HG02884 (cell line): Measurements from ENCODE around the gene BTBD18.

Experiments
- ATAC-seq: cut with Tn5 transposase; IDR thresholded peaks from one replicate; pipeline ENCODE4 v1.9.1; 2021; ENCODE audit warnings: mild to moderate bottlenecking, moderate library complexity; ENCODE audit not compliant: unreplicated experiment

BTBD18 gene

DNA sequence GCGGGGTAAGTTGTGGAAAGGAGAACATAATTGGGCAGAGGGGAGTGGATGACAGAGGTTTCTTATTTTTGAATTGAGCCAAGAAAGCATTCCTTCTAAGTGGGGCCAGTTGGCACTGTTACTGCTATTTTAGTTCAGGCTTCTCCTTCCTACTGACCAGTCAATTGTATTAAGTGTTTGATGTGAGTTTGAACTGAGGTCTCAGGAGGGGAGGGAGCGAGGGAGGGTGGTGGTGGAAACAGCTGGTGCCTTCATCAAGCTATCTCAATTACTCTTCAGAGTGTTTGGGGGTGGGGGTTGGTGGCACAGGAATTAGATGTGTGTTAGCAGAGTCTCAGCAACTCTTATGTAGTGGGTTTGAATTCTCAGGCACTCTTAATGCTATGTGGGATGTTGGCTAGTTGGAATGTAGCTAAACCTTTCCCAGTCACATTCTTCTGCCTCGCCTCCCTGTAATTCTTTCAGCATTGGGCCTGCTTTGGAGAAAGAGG is 24.5 kb upstream of the BTBD18 start:
- no peak for ATAC-seq

DNA sequence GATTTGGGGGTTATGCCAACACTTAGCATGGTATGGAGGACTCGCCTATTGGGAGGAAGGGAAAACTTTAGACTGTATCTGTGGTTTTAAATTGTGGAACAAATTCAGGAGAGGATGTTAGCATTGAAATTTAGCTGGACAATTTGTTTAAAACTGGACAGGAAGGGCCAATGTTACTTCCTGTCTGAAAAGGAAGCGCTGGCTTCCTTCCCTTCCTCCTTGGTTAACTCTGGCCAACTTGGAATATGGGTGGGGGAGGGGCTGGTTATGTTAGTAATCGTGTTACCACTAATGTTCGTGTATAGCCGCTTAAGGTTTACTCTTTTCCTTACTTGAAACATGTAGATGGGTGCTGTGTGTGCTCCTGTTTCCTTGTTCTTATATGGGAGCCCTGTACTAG is 23.9 kb upstream of the BTBD18 start:
- ATAC-seq = no peak

DNA sequence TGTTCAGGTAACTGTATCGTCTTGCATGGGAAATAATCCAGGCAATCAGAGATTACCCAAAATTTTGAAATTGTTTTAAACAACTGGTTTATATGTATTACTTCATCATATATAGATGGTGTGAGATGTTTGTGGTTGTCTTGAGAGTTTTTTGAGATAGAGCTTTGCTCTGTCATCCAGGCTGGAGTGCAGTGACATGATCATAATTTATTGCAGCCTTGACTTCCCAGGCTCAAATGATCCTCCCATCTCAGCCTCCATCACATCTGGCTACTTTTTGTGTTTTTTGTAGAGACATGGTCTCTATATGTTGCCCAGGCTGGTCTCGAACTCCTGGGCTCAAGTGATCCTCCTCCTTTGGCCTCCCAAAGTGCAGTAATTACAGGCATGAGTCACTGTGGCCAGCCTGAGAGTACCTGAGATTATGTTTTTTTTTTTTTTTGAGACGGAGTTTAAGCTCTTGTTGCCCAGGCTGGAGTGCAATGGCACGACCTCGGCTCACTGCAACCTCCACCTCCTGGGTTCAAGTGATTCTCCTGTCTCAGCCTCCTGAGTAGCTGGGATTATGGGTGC is 21.5 kb upstream of the BTBD18 start:
- ATAC-seq = no peak

DNA sequence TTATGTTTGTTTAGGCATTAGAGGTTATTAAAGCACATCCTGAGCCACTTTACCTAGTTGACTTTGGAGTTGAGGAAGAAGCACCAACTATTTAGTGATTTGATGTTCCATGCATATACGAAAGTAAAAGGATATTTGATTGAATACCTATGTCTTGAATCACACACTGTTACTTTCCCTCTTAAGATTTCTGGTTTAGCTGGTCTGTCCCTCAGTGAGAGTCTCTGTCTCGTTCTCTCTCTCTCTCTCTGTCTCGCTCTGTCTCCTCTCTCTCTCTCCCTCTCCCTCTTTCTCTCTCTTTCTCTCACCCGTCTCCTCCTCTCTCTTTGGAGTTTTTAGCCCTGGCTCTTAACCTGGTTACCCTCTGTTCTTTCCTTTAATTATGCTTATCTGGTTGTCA is 20.9 kb upstream of the BTBD18 start:
- ATAC-seq = no peak

DNA sequence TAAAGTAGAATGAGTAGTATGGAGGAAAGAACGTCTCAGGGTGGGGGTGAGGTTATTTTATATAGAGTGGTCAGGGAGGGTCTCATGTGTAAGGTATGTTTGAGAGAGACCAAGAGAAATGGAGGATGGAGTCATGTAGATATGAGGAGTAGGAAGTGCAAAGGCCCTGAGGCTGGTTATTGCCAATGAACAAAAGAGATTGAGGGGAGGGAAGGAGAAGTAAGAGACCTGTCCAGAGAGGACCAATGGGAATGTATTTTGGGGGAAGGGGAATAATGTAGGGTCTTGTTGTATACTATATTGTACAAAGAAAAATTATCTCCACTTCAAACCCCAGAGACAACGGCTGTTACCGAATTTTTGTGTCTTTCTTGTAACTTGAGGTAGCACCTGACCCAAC is 19.7 kb upstream of the BTBD18 start:
- ATAC-seq = no peak

DNA sequence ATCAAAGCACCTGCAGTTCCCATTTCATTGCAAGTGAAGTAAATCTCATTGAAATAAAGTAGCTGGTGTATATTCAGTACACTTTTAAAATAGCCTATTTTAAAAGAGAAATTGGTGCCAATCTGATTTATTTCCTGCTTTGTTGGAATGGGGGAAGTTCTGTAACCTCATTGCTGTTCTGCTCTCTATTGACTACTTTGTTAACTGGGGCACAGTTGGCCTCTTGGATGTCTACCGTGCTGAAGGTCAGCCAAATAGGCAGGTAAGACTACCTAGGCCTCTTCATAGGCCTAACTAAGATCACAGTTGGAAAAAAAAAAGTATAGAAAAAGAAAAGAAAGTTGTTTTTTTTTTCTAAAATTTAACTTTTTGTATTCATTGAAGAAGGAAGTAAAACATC is 19.2 kb upstream of the BTBD18 start:
- ATAC-seq = no peak

DNA sequence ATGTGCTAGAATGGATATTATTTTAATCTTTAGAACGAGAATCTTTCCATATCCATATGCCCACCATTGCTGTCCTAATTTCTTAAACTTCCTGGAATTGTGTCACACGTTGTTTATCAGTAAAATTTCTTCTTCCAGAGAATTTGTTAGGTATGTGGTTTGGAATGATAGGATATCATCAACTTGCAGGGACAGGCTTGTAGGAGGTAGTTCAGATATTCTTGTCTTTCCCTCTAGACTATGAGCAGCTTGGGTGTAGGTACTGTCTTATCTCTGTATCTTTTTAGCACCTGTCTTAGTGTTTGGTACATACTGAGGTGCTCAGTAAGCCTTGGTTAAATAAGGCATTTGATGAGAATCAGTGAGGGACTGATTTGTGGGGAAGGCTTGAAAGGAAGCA is 13.4 kb upstream of the BTBD18 start:
- no peak for ATAC-seq

DNA sequence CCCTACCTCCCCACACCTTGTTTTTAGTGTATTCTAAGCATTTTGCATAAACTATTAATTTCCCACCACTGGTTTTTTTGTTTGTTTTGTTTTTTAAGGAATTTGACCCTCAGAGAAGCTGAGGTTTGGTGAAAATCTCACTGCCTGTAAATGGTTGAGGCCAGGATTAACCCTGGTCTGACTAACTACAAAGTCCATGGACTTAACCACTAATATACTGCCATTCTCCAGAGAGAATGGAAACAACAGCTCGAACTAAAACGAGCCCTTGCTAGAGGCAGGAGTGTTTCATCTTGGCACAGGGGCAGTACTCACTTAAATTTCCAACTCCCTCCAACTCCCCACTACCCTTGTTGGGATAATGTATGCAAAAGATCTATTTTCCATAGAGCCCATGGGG is 12.9 kb upstream of the BTBD18 start:
- ATAC-seq = no peak

DNA sequence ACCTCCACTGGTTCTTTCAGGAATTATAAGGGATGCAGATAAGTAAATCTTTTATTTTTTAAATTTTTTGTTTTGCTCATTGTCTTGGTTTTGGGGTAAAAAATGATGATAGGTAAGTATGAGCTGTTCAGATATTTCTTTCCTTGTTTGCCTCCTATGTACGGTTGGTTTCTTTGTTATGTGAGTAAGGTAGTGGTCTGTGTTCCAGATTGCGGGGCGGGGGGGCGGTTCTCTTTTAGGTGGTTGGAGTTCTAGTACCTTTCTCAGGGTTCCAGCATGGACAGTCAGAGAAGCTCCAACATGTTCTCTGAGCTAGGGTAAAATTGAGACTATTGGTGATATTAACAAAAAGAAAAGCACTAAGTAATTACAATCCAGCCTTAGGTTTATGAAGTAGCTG is 12.4 kb upstream of the BTBD18 start:
- no peak for ATAC-seq

DNA sequence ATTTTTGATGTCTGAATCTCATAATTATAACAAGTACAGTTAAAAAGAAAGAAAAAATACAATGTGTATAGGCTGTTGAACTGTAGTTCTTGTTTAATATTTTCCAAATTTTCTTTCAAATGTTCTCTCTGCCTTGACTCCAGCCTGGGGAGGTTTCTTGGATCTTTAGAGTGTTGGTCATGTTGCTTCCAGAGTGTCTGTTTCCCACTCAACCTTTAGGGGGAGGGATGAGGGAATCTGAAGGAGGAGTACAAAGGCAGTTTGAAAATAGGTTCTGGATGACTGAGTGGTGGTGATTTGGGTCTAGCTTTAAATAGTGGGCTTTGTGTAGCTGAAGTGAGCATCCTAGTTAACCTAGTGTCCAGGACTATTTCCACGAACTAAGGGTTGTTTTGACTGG is 11.9 kb upstream of the BTBD18 start:
- no peak for ATAC-seq

DNA sequence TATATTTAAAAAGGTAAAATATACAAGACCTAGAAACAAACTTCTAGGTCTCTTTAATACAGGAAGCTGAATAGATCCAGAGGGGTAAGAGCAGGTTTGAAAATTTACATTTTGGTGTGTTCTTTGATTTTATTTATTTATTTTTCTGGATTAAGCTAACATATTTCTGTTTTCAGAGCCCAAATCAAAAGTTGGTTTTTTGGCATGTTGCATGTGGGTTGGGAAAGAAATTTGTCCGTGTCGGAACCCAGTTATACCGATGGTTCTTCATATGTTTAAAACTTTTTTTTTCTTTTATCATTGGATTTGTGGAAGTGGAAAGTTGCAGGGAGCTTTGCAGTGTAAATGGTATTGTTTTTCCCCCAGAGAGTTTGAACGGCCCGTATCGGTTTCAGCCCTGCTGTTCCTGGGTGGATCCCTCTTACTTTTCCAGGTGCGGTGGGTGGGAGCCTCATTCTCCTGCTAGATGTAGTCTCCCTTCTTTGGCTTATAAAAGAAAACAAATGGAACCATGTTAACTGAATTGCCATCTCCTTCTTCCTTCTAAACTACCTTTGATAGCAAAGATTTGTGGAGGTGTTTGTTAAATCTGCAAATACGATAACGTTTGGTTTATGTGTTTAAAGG is 10.7 kb upstream of the BTBD18 start:
- ATAC-seq = no peak

DNA sequence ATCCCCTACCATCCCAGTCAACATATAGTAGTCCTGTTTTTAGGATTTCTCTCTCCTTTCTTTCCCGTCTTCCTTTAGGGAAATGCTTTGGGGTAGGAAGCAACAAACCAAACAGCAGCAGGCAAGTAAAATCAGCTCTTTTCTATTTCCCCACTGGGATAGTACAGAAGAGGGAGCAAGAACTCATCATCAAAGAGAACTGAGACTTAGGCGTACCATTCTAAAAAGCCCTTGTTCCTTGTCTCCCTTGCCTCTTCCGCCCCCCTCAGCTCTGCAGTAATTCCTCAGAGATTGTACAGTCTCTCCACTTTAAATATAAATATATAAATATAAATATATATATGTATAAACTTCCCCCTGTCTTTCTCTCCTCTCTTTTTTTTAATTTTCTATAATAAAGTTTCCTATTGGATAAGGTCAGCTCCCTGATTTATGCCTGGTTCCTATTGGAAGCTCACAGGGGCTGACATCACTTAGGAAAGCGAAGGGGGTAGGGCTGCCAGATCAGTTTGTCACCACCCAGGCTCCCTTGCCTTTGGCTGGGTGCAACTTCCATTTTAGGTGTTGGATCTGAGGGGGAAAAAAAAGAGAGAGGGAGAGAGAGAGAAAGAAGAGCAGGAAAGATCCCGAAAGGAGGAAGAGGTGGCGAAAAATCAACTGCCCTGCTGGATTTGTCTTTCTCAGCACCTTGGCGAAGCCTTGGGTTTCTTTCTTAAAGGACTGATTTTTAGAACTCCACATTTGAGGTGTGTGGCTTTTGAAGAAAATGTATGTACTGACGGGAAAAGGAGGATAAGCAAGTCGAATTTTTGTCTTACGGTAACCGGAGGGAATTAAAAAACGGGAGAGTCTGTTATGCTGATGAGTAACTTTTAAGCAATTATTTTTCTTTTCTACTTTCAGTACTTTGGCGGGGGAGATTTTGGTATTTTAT is 9.9 kb upstream of the BTBD18 start, which contains the start of gene CTNND1:
TSS of gene CTNND1 (plus strand) at position 502 of the 934 bp plus-strand sequence. CDS start 29,677 bp downstream, outside the sequence.
- ATAC-seq = peak; percentile 93

DNA sequence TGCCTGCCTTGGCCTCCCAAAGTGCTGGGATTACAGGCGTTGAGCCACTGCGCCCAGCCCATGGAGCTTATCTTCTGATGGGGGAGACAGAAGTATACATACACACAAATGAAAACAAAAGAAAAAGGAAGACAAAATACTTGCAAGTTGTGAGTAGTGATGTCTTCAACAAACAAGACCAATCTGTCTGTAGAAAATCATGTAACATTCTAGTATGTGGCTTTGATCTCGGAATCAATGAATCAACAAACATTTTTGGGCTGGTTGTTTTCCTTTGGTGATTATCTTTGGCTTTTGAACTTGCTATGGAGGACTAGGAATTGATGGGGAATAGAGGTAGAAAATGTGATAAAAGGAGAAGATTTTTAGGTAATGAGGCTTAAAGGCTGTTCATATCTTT is 6.6 kb upstream of the BTBD18 start:
- ATAC-seq = no peak

DNA sequence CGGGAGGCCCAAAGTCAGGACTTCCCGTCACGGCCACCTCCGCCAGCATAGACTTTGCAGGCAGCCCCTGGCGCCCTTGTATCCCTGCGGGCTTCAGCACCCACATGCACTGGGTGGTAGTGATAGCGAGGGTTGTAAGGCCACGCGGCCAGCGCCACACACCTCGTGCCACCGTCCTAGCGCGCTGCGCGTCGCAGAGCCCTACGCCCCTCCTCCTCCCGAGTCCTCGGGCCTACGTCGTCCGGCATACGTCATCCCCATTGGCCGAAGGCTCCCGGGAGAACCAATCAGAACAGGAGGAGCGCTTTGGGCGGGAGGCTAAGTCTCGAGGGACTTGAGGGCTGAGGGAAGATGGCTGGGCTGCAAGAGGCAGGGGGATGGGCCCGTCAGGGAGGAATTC is 1.3 kb upstream of the BTBD18 start:
- no peak for ATAC-seq

DNA sequence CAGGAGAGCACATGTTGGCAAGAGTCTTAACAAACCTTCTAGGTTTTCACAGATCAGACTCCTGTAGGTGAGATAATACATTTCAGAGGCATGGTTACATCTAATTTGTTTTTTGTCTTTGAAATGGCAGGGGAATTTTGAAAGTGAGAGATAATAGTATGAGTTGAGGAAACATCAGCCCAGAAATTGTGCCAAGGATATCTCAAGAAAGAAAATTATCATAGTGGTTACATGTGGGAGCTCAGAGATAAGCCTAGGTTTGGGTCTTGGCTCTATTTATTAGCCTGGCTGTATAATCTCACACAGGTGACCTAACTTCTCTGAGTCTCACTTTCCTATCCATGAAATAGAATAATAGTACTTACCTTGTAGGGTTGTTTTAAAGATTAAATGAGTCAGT is 443 bp downstream of the BTBD18 start:
- no peak for ATAC-seq

DNA sequence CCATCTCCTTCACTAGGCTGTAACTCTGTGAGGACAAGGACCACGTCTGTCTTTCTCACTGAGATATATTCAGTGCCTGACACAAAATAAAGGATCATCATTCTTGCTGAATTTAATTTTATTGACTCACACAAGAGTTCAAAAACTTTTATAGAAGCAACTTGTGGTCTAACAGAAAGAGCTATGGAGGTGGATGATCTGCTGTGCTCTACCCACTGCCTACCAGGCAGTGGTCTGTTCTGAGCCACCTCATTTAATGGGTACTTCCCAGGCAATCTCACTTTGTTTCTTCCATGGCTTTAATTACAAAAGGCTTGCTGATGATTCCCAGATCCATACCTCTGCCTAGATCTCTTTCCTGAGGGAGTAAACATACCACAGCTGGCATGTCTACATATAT is 4.7 kb downstream of the BTBD18 start:
- no peak for ATAC-seq

DNA sequence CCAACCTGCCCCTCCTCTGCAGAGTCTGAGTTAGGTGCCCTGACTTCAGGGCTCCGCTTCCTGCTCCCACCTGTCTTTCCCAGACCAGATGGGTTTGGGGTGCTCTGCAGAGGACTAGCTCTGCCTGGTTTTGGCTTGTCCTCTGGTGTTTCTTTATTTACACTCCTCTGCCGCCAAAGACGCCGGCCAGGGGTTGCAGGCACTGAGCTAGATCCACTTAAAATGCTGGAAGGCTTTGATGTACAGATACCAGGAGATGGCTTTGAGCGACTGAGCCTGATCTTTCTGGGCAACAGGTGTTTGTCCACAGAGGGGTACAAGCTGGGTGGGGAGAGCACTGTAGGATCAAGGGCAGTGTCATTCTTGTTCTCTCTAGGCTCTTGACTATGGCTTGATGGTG is 6.4 kb downstream of the BTBD18 start:
- no peak for ATAC-seq

DNA sequence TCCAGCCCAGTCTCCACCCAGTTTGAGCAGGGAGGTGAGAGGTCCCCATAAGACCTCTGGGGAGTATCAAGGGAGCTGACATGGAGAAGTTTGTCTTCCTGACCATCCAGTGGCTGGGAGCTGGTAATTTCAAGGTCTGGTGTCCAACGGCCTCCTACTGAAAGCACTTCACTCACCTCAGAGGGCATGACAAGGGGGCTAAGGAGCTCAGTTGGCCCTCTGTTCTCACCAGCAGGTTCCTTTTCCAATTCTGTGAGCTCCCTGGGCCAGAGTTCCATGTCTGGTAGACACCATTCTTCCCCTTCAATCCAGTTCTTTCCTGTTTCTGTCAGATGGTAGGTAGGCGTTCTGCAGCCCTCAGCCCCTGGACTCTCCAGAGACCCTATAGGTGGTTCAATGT is 7.3 kb downstream of the BTBD18 start:
- ATAC-seq = no peak

DNA sequence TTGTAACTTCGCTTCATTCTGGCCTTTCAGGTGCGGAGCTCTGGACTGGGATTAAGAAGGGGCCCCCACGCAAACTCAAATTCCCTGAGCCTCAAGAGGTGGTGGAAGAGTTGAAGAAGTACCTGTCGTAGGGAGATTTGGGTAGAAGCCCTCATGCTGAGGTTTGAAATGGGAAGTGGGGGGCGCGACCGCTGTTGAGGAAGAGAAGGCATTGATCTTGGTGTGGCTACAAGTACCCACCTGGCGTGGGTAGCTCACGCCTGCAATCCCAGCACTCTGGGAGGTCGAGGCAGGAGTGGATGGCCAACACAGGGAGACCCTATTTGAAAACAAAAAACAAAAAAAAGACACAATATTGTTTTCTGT is 9.5 kb downstream of the BTBD18 start:
- no peak for ATAC-seq

DNA sequence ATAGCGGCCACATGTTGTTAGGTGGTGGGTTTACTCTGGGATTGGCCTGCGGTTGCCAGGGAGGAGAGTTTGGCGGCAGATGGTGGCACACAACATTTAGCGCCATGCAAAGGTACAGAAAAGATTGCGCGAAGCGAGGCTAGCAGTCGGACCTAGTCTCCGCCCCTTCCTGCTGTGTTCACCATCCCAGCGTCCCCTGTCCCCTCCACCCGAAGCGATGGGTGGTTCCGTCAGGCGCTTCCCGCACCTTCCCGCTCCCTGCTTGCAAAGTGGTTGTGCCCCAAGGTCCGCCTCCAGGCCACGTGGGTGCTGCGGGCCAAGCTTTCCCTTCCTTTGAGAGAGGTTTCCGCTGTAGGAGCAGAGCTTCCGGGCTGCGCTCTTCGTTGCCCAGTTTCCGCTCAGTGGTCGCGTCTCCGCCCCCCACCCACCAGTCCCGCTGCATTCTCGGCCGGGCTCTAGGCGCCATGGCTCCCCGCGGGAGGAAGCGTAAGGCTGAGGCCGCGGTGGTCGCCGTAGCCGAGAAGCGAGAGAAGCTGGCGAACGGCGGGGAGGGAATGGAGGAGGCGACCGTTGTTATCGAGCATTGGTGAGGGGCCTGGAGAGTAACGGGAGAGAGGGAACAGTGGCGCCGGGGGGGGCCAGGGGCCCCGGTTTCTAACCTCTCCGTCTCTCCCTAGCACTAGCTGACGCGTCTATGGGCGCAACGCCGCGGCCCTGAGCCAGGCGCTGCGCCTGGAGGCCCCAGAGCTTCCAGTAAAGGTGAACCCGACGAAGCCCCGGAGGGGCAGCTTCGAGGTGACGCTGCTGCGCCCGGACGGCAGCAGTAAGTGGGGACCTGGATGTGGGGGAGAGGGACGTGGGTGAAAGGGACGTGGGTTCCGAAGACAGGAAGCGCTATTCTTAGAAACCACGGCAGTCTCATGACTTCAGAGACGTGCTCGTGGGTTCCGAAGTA is 10.2 kb downstream of the BTBD18 start, which contains the start of gene SELENOH:
TSS of gene SELENOH (plus strand) at position 360 of the 955 bp plus-strand sequence. CDS start at position 465, 105 bp downstream.
- peak; percentile 85 for ATAC-seq
